Measurements from ENCODE around the gene CCNC. TPM values are rescaled to one million over a fixed set of nuclear protein-coding genes. Genes with fewer than 3 reads are reported as not detected.

The CCNC gene
- total RNA-seq, 1 experiment from 2014 or later = 168 TPM

Other genes starting within 250 kb of the CCNC start
- gene FAXC, start 219.0 kb downstream of the CCNC start, total RNA-seq (2014; rRNA removed; shearing (Covaris generic)) = 0.71 and 2.3 TPM in 2 replicates
- gene COQ3, start 174.5 kb downstream of the CCNC start, total RNA-seq (2014; rRNA removed; shearing (Covaris generic)) = 10.5 and 14.0 TPM in 2 replicates
- gene PNISR, start 143.4 kb downstream of the CCNC start, total RNA-seq (2014; rRNA removed; shearing (Covaris generic)) = 19.6 and 29.3 TPM in 2 replicates
- 24.6 and 34.9 TPM in 2 replicates for gene USP45, start 53.2 kb downstream of the CCNC start, total RNA-seq (2014; rRNA removed; shearing (Covaris generic))
- gene PRDM13, start 38.2 kb upstream of the CCNC start, total RNA-seq (2014; rRNA removed; shearing (Covaris generic)) = 0.06 and 0.34 TPM in 2 replicates